Sigmoid colon (tissue), 7 donors: Measurements from ENCODE around the gene PCOLCE2. TPM values are rescaled to one million over a fixed set of nuclear protein-coding genes. Genes with fewer than 3 reads are reported as not detected.

Experiments used
- DNase-seq: peaks from one replicate; pipeline ENCODE4 v3.0.0-alpha.2; 2019
- H3K27ac ChIP-seq, 4 donors: fragments of 200-600 bp; sonication (generic); one replicate each; pipeline ENCODE4 v1.5.1; 2016 to 2019; ENCODE audit warnings: mild to moderate bottlenecking in 1 of 4
- H3K27me3 ChIP-seq, 3 donors: fragments of 200-600 bp; sonication (generic); one replicate each; pipeline ENCODE4 v1.5.1; 2019; ENCODE audit warnings: mild to moderate bottlenecking in 1 of 3
- H3K36me3 ChIP-seq, 4 donors: fragments of 200-600 bp; sonication (generic); one replicate each; pipeline ENCODE4 v1.5.1; 2016 to 2019
- H3K4me1 ChIP-seq, 4 donors: fragments of 200-600 bp; sonication (generic); one replicate each; pipeline ENCODE4 v1.5.1; 2017 to 2019
- H3K4me3 ChIP-seq, 4 donors: fragments of 200-600 bp; sonication (generic); one replicate each; pipeline ENCODE4 v1.5.1; 2017 to 2019; ENCODE audit warnings: mild to moderate bottlenecking in 2 of 4, moderate library complexity in 1 of 4
- H3K9me3 ChIP-seq, 4 donors: fragments of 200-600 bp in 3 of 4; sonication (generic) in 3 of 4; one replicate each; pipeline versions ENCODE4 v1.5.1 to v1.6.1; 2013 to 2019
- CTCF ChIP-seq, 4 experiments: fragments of 450-650 bp in 3 of 4; fragments of 200-600 bp in 1 of 4; IDR thresholded peaks; one replicate each; pipeline ENCODE4 v1.5.1; 2016 to 2019; ENCODE audit warnings: antibody characterized with exemption in 4 of 4, mild to moderate bottlenecking in 3 of 4, moderate library complexity in 2 of 4
- EP300 ChIP-seq, 4 donors: sonication (generic); formaldehyde crosslinking; IDR thresholded peaks; one replicate each; pipeline ENCODE4 v1.6.1; 2017; ENCODE audit warnings: antibody characterized with exemption in 4 of 4
- POLR2A ChIP-seq, 2 donors: fragments of 450-650 bp; IDR thresholded peaks; one replicate each; pipeline ENCODE4 v1.6.1; 2016; ENCODE audit warnings: antibody characterized with exemption in 2 of 2, mild to moderate bottlenecking in 2 of 2, moderate library complexity in 2 of 2
- POLR2AphosphoS5 ChIP-seq, 4 donors: sonication (generic); formaldehyde crosslinking; IDR thresholded peaks; one replicate each; pipeline ENCODE4 v1.6.1; 2017; ENCODE audit warnings: antibody characterized with exemption in 4 of 4
- WGBS, 2 donors: extraction: QIAGEN DNeasy Blood & Tissue Kit; methylation state at CpG; one replicate each; pipeline ENCODE4 v1.1.7; 2013; 5-methylcytosine and 5-hydroxymethylcytosine counted together
- intact Hi-C: fragments of 100-400 bp; cut with DNase I; formaldehyde crosslinking; loops from one replicate; pipeline ENCODE4 v1.15.1; 2023
- polyA plus RNA-seq, 3 donors: library from polyadenylated mRNA; stranded (reverse); fragments of 200-250 nt; gene quantifications; one replicate each; pipeline ENCODE4 v1.2.3, GENCODE V29; 2013
- total RNA-seq, 4 donors: library from RNA; depleted of rRNA; stranded (reverse); fragments of >200 nt; gene quantifications; one replicate each; pipeline ENCODE4 v1.1.0, GENCODE V29; 2016
- donor health status: healthy with polysubstance abuse.
- donor health status: Bipolar disorder and iron deficiency.
- donor health status: healthy.

The PCOLCE2 gene
- total and polyA plus RNA-seq, 7 donors = 3.6 to 33.9 (median 16.3) TPM; not detected in 1

GRCh38 chr3:142896996-142897395 lies 8.1 kb upstream of the PCOLCE2 start:
- H3K27me3 ChIP-seq = no peaks in the 10 kb centered on the region
- no peak overlapping the region for H3K27ac ChIP-seq
- H3K9me3 ChIP-seq = no peaks in the 10 kb centered on the region
- H3K36me3 ChIP-seq = no peaks in the 10 kb centered on the region
- WGBS, 2 donors = 46 to 63% methylated on average over 1 of the region's 1 CpG
- no peak for DNase-seq
- no peak for TF ChIP-seq POLR2AphosphoS5 (IDR thresholded peaks at IDR 0.05)
- TF ChIP-seq CTCF (IDR thresholded peaks at IDR 0.05) = no peak
- TF ChIP-seq POLR2A (IDR thresholded peaks at IDR 0.05) = no peak
- TF ChIP-seq EP300 (IDR thresholded peaks at IDR 0.05) = no peak
- H3K4me3 ChIP-seq = no peak overlapping the region
- intact Hi-C loops = no loop called here
- H3K4me1 ChIP-seq = no peaks in the 10 kb centered on the region

- intact Hi-C loops = no loop called here
- DNase-seq = no peak
- Histone ChIP-seq H3K4me3 (no peak overlapping the region), H3K9me3 (no peaks in the 10 kb centered on the region), H3K36me3 (no peaks in the 10 kb centered on the region), H3K27me3 (no peaks in the 10 kb centered on the region), H3K27ac (no peak overlapping the region), H3K4me1 (no peaks in the 10 kb centered on the region)
- 94 to 96% methylated on average over 9 of the region's 9 CpGs for WGBS, 2 donors
- TF ChIP-seq EP300 (IDR thresholded peaks at IDR 0.05) (no peak), CTCF (IDR thresholded peaks at IDR 0.05) (no peak), POLR2AphosphoS5 (IDR thresholded peaks at IDR 0.05) (no peak), POLR2A (IDR thresholded peaks at IDR 0.05) (no peak)
Measured at GRCh38 chr3:142896201-142896755, 7.4 kb upstream of the PCOLCE2 start.

GRCh38 chr3:142894493-142894892 lies 5.6 kb upstream of the PCOLCE2 start:
- DNase-seq = no peak
- Histone ChIP-seq H3K27me3 (peaks cover 0 to 12% (median 0%) of the 10 kb centered on the region in 3 donors), H3K27ac (no peak overlapping the region), H3K4me3 (no peak overlapping the region), H3K36me3 (no peaks in the 10 kb centered on the region), H3K9me3 (no peaks in the 10 kb centered on the region), H3K4me1 (no peaks in the 10 kb centered on the region)
- intact Hi-C loops = no loop called here
- no peak for TF ChIP-seq EP300 (IDR thresholded peaks at IDR 0.05)
- TF ChIP-seq POLR2AphosphoS5 (IDR thresholded peaks at IDR 0.05) = no peak
- no peak for TF ChIP-seq POLR2A (IDR thresholded peaks at IDR 0.05)
- TF ChIP-seq CTCF (IDR thresholded peaks at IDR 0.05) = no peak
- 67 to 86% methylated on average over 3 of the region's 3 CpGs for WGBS, 2 donors

- DNase-seq = no peak
- 89 to 90% methylated on average over 2 of the region's 2 CpGs for WGBS, 2 donors
- TF ChIP-seq EP300 (IDR thresholded peaks at IDR 0.05) (no peak), CTCF (IDR thresholded peaks at IDR 0.05) (no peak), POLR2A (IDR thresholded peaks at IDR 0.05) (no peak), POLR2AphosphoS5 (IDR thresholded peaks at IDR 0.05) (no peak)
- intact Hi-C loops = no loop called here
- Histone ChIP-seq H3K27me3 (peaks cover 0 to 25% (median 4%) of the 10 kb centered on the region in 3 donors), H3K27ac (no peak overlapping the region), H3K4me3 (no peak overlapping the region), H3K4me1 (peaks cover 0 to 18% (median 10%) of the 10 kb centered on the region in 4 donors), H3K9me3 (no peaks in the 10 kb centered on the region), H3K36me3 (no peaks in the 10 kb centered on the region)
Measured at GRCh38 chr3:142892714-142893113, 3.8 kb upstream of the PCOLCE2 start.

GRCh38 chr3:142890592-142890991 lies 1.7 kb upstream of the PCOLCE2 start:
- Histone ChIP-seq H3K4me3 (no peak overlapping the region), H3K27me3 (peaks cover 0 to 25% (median 4%) of the 10 kb centered on the region in 3 donors), H3K27ac (peak overlapping the region in 1 of 4 donors; percentile 32), H3K36me3 (no peaks in the 10 kb centered on the region), H3K4me1 (peaks cover 0 to 19% (median 11%) of the 10 kb centered on the region in 4 donors), H3K9me3 (no peaks in the 10 kb centered on the region)
- DNase-seq = no peak
- WGBS, 2 donors = 55 to 80% methylated on average over 2 of the region's 2 CpGs
- peak in 2 of 4 donors; percentile 10 to 23 for TF ChIP-seq POLR2AphosphoS5 (IDR thresholded peaks at IDR 0.05)
- TF ChIP-seq POLR2A (IDR thresholded peaks at IDR 0.05) = no peak
- intact Hi-C loops = no loop called here
